GOT3 (cell line): Measurements from ENCODE around the gene PPARG.
"Not testable (repeated sequence)": the region's sequence is repeated elsewhere in the genome, so short reads cannot be mapped to it uniquely, and the experiment has no call there.

Experiments
- DNase-seq: peaks from one replicate; lab custom pipeline; 2025; ENCODE audit warnings: mixed read lengths; lab: John Stamatoyannopoulos, UW

Gene PPARG

DNA sequence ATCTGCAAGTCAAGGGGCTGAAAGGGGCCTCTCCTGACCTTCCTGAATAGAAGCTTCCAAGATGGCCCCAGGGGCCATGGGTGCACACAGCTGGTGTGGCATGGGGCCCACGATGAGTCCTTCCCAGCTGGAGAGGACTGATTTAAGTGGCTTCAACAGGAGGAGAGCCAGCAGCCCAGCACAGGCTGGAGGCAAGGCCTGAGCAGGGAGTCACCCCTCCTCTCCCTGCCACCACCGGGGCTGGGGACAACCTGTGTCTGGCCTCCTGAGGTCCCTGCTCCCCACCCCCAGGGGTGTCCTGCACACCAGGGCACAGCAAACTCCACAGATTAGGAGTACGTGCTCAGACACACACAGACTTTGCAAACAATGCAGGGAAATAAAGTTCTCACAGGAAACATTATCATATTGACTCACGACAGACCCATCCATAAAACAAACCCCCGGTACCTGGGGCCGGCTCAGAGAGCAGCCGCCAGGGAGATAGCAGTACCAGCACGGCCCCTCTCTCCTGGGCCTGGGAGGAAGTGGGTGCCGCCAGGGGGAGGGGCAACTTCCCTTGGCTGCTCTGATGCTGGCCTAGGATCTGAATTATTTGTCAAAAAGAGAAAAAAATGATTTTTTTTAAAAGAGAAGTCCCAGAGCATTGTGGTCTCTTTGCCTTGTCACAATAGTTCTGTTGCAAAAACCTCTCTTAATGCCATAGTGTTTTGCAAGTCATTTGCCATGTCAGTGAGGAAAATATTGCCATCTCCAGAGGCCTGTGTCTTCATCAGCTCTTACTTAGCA is 173.5 kb downstream of the PPARG start:
- no peak for DNase-seq

DNA sequence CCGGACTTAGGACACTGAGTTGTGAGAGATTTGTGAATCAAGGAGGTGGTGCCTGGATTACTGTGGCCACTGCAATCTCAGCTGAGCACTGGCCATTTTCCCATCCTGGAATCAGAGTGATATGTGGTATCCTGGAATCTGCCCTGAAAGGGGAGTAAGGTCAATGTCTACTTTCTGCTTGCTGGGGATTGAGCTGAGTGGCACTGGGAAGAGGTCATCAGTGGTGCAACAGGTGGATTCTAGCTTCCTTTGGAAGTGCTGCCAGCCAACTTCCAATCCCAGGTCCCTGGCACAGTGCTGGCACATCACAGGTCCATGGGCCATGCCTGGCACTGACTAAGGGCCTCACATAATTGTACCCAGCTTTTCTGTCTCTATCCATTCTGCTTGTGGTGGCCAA is 174.8 kb downstream of the PPARG start:
- DNase-seq: no peak

- no peak for DNase-seq
These were observed 175.3 kb downstream of the PPARG start for GRCh38 chr3:12464181-12464580.

DNA sequence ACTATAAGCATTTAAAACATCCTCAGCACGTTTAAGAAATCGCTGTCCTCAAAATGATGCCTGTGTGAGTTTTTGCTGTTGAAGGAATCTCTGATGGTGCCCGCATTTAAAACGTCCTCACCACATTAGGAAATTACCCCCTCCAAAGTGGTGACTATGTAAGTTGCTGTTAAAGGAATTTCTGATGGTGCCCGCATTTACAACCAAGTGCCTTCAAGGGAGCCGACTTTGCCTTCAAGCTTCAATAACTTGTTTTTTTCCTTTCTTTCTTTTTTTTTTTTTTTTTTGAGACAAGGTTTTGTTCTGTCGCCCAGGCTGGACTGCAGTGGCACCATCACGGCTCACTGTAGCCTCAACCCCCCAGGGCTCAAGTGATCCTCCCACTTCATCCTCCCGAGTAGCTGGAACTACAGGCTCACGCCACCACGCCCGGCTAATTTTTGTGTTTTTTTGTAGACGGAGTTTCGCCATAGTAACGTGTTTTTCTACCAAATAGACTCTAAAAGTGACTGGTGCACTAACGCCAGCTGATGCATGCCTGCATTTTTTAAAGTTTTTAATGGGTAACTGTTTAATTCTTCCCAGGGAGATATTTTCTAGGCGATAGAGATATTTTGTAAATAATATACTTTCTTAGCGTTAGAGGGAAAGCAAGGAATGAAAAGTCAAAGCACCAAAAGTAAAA is 176.4 kb downstream of the PPARG start:
- no peak for DNase-seq

DNA sequence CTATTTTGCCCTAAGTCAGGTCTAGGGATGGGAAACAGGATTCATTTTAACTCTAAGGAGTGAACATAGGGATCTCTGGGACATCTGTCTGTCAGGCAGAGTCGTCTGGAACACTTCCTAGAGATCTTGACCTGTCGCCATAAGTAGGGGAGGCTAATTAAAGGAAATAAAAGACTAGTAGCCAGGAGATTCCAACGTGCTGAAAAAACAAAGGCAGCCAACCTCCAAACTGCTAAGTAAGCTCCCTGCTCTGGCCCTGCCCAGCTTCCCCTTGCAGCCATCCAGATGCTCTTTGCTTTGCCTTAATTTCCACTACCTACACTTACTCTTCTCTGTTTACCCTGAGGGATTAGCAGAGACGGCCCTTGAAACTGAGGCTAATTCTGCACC is 177.0 kb downstream of the PPARG start:
- no peak for DNase-seq

- DNase-seq: no peak
These were observed 178.9 kb downstream of the PPARG start for GRCh38 chr3:12467746-12468145.

DNA sequence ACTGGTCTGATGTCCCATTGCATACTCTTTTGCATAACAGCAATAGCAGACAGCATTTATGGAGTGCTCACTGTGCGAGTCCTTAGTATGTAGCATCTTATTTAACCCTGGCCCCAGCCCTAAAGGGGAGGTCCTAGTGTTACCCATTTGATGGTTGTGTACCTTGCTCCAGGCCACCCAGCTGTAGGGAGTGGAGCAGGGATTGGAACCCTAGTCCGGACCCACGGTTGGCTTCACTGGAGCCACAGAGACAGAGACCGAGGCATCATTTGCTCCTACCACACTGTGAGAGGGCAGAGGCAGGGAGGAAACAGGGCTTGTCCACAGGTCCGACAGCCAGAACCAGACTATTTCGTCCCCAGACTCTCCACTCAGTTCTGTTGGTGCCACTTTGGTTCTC is 179.4 kb downstream of the PPARG start:
- no peak for DNase-seq

DNA sequence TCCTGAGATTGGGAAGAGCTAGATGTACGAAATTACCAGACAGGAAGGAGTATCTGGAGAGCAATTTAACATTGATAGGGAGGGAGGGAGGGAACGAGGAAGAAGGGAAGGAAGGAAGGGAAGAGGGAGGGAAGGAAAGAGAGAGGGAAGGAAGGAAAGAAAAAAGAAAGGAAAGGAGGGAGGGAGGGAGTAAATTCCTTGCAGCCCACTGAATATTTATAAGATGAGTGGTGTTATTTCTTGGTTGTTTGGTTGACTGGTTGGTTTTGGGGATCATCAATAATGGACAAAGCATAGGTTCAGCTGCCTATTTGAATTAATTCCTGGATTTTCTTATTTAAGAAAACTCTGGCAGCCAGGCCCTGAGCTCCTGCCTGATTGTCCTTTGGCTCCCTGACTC is 179.9 kb downstream of the PPARG start:
- DNase-seq: no peak

- DNase-seq: not testable (repeated sequence)
These were observed 180.4 kb downstream of the PPARG start for GRCh38 chr3:12469222-12469621.

GRCh38 chr3:12470111-12470510 is 181.2 kb downstream of the PPARG start:
- DNase-seq: no peak

GRCh38 chr3:12470680-12471079 is 181.8 kb downstream of the PPARG start:
- no peak for DNase-seq

- DNase-seq: no peak
These were observed 182.4 kb downstream of the PPARG start for GRCh38 chr3:12471241-12471640.

DNA sequence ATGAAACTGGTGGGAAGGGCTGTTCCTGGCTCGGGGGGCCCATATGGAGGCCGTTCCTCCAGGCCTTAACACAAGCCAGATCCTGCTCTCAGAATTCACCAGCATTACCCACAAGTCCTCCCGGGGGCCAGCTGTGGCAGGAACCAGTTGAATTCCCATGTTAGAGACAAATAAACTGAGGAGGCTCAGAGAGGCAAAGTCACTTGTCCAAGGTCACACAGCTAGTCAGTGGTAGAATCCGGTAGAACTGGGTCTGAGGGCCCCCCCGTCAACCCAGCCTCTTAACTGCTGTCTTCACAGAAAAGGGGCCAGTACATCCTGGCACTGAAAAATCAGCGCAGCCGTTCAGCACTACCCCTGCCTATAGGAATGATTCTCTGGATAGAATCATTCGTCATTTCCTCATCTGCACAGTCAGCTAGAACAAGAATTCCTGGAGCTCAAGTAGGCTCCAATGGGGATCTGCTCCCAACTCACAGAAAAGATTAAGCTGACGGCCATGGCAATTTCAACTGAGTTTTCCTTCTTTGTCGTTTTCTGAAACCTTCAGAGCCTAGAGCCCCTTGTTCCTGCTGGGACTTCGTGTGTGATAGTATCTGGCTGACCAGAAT is 183.2 kb downstream of the PPARG start:
- DNase-seq: no peak

DNA sequence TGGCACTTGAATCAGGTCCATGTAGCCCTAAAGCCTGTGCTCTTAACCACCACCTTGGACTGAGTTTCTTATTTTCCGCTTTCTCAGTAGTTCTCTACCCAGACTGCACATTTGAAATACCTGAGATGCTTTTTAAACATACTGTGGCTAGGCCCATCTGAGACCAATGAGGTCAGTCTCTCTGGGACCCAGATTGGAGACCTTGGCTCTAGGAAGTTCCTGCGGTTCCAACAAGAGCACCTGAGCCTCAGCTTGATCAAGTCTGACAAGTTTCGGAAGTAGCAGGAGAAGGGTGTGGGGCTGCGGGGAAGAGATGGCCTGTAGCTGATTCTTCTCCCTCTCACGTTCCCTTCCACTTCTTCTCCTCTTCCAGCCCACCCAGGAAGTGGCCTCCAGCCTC is 183.9 kb downstream of the PPARG start:
- DNase-seq: no peak

DNA sequence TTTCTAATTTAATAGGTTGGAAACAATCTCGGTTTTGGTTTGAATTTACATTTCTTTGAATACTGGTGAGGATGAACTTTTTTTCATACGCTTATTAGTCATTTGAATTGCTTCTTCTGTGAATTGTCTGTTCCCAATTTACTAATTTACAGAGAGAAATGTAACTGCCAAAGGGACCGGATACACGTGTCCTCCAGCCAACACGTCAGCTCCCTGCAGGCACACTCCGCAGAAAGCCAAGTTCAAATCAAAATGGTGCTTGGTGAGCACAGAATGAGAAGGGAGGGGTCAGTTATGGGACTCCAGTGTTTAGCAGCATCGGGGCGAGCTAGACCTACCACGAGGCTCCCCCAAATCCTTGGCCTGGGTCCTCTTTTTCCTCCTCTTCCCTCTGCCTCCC is 184.6 kb downstream of the PPARG start:
- DNase-seq: no peak

- no peak for DNase-seq
These were observed 187.5 kb downstream of the PPARG start for GRCh38 chr3:12476238-12476897.

DNA sequence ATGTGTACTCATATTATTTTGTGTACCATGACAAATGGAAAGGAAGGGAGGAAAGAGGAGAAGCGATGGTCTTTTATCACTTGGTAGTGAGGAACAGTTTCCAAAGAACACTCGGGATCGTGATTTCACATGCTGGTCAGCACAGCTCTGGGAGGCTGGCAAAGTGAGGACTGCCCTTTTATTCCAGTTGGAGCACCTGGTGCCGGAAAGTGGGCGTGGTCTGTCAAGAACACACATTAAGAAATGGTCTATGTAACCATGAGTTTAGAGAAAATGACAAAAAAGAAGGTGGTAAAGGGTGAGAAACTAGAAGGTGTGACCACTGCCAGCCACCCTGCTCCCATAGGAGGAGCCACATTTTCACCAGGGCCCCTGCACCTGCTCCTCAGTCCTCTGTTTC is 188.4 kb downstream of the PPARG start:
- no peak for DNase-seq

DNA sequence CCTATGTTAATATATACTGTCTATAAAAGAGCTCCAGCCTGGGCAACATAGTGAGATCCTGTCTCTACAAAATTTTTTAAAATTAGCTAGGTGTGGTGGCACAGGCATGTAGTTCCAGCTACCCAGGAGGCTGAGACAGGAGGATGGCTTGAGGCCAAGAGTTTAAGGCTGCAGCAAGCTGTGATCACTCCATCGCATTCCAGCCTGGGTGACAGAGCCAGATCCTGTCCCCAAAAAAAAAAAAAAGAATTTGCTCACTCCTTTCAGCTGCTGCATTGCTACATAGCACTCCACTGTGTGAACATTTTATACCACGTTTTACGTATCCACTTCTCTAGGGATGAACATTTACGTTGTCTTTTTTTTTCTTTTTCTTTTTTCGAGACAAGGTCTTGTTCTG is 189.5 kb downstream of the PPARG start:
- no peak for DNase-seq

DNA sequence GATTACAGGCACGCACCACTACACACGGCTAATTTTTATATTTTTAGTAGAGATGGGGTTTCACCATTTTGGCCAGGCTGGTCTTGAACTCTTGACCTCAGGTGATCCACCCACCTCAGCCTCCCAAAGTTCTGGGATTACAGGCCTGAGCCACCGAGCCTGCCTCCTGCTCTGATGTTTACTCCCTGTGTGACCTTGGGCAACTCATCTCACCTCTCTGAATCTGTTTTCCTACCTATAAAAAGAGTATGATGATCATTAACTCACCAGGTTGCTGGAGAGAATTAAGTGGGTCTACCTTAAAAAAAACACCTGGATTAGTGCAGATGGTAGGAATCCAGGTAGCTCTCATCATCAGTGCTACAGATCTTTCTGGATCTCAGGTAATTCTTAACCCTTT is 190.3 kb downstream of the PPARG start:
- DNase-seq: not testable (repeated sequence)

GRCh38 chr3:12479919-12480427 is 191.1 kb downstream of the PPARG start:
- no peak for DNase-seq

GRCh38 chr3:12483410-12483809 is 194.5 kb downstream of the PPARG start:
- DNase-seq: no peak

DNA sequence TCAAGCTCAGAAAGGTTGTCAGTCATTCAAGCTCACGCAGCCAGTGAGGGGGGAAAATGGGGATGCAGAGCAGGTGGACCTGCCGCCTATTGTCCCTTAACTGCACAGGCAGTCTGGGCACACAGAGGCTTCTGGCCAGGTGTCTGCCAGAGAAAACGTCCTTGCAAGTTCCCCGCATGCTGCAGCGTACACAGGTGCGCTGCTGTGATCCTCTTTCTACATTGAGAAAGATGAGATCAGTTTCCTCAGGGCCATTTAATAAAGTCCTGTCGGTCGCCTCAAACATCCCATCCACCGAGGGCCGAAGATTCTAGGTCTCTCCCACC is 195.0 kb downstream of the PPARG start:
- DNase-seq: no peak
